Sigmoid colon (tissue), 4 donors: Measurements from ENCODE around the gene SPRR5.

Experiments
- EP300 ChIP-seq, 4 donors: sonication (generic); formaldehyde crosslinking; IDR thresholded peaks; one replicate each; pipeline ENCODE4 v1.6.1; 2017; ENCODE audit warnings: antibody characterized with exemption in 4 of 4
- TF ChIP-seq, protein P1 (sequence below), 4 experiments: fragments of 450-650 bp in 3 of 4; fragments of 200-600 bp in 1 of 4; IDR thresholded peaks; one replicate each; pipeline ENCODE4 v1.5.1; 2016 to 2019; ENCODE audit warnings: antibody characterized with exemption in 4 of 4, mild to moderate bottlenecking in 3 of 4, moderate library complexity in 2 of 4

DNA sequence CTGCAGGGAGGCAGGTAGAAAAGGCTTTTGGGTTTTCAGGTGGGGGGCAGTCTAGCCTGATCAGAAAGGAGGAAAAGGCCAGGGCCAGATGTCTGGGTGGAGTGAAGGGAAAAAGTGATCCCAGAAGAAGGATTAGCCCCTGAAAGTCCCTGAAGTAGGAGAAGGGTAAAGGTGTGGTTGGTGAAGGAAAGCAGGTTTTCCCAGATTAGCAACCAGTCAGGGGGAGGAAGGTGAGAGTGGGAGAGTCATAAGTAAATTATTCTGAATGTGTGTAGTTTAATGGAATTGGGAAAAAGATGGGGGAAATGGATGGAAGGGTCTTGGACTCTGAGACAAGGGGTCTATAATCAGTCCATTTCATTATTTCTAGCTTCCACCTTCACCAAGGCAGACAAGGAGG, 36.2 kb downstream of the SPRR5 start:
- TF ChIP-seq, protein P1, sequence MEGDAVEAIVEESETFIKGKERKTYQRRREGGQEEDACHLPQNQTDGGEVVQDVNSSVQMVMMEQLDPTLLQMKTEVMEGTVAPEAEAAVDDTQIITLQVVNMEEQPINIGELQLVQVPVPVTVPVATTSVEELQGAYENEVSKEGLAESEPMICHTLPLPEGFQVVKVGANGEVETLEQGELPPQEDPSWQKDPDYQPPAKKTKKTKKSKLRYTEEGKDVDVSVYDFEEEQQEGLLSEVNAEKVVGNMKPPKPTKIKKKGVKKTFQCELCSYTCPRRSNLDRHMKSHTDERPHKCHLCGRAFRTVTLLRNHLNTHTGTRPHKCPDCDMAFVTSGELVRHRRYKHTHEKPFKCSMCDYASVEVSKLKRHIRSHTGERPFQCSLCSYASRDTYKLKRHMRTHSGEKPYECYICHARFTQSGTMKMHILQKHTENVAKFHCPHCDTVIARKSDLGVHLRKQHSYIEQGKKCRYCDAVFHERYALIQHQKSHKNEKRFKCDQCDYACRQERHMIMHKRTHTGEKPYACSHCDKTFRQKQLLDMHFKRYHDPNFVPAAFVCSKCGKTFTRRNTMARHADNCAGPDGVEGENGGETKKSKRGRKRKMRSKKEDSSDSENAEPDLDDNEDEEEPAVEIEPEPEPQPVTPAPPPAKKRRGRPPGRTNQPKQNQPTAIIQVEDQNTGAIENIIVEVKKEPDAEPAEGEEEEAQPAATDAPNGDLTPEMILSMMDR (IDR thresholded peaks at IDR 0.05), result no peak
- no peak for TF ChIP-seq EP300 (IDR thresholded peaks at IDR 0.05)
